BE2C (cell line): ENCODE measurements around the gene SAFB.
"Not testable (repeated sequence)": the region's sequence is repeated elsewhere in the genome, so short reads cannot be mapped to it uniquely, and the experiment has no call there.

Experiments
- DNase-seq: peaks from one replicate; pipeline ENCODE4 v3.0.0-alpha.2; 2020
- H3K27me3 ChIP-seq: fragments of 250-450 bp; sonication (Bioruptor Pico); 2 replicates; pipeline ENCODE4 v1.5.1; 2020; ENCODE audit warnings: mild to moderate bottlenecking
- H3K36me3 ChIP-seq: fragments of 250-450 bp; sonication (Bioruptor Pico); 2 replicates; pipeline ENCODE4 v1.5.1; 2020; ENCODE audit warnings: mild to moderate bottlenecking
- H3K4me1 ChIP-seq: fragments of 250-450 bp; sonication (Bioruptor Pico); 2 replicates; pipeline ENCODE4 v1.5.1; 2020
- H3K4me3 ChIP-seq: 2 replicates; pipeline ENCODE4 v1.5.1; 2011; ENCODE audit warnings: low read depth, low read length
- H3K9me3 ChIP-seq: fragments of 250-450 bp; sonication (Bioruptor Pico); 2 replicates; pipeline ENCODE4 v1.5.1; 2020
- TF ChIP-seq, protein P1 (sequence below): IDR thresholded peaks from 2 replicates; pipeline ENCODE4 v1.5.1; 2012; ENCODE audit warnings: mild to moderate bottlenecking, low read depth, low read length

Gene SAFB

DNA sequence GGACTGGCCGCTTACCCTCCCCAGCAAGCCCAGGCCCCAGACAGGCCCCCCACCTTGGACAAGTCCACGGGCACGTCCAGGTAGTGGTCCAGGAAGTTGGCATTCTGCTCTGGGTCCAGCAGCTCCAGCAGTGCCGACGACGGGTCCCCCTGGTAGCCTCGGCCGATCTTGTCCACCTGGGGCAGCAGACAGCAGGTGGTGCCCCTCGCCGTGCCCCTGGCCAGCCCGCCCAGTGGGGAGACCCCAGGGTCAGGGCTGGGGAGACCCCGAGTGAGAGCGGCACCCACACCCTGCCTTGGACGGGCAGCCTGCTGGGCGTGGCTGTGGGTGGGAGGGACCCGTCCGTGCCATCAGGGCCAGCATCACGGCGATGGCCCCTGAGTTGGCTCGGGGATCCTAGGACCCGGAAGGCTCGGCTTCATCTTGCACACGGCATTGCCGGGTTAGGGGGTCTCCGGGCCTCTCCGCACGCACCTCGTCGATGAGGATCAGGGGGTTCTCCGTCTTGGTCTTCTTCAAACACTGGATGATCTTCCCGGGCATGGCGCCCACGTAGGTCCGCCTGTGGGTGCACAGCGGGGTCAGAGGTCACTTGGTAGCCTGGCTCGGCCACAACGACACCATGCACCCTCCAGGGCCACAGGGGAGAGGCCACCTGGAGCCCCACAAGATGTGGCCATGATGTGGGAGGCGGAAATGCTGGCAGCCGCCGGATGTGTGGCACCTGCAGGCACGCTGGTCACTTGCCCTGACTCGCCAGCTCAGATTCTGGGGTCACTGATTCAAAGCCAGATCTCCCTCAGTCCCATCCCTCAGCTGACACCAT lies 73.5 kb downstream of the SAFB start:
- Histone ChIP-seq H3K4me3 (no peak overlapping the region), H3K4me1 (peaks cover 7% of the 10 kb centered on the region; the same call in 1 of the 2 replicates), H3K9me3 (no peaks in the 10 kb centered on the region), H3K36me3 (peaks cover 92% of the 10 kb centered on the region), H3K27me3 (no peaks in the 10 kb centered on the region)
- peak; percentile 18 for DNase-seq
- TF ChIP-seq, protein P1, sequence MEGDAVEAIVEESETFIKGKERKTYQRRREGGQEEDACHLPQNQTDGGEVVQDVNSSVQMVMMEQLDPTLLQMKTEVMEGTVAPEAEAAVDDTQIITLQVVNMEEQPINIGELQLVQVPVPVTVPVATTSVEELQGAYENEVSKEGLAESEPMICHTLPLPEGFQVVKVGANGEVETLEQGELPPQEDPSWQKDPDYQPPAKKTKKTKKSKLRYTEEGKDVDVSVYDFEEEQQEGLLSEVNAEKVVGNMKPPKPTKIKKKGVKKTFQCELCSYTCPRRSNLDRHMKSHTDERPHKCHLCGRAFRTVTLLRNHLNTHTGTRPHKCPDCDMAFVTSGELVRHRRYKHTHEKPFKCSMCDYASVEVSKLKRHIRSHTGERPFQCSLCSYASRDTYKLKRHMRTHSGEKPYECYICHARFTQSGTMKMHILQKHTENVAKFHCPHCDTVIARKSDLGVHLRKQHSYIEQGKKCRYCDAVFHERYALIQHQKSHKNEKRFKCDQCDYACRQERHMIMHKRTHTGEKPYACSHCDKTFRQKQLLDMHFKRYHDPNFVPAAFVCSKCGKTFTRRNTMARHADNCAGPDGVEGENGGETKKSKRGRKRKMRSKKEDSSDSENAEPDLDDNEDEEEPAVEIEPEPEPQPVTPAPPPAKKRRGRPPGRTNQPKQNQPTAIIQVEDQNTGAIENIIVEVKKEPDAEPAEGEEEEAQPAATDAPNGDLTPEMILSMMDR, result no peak

DNA sequence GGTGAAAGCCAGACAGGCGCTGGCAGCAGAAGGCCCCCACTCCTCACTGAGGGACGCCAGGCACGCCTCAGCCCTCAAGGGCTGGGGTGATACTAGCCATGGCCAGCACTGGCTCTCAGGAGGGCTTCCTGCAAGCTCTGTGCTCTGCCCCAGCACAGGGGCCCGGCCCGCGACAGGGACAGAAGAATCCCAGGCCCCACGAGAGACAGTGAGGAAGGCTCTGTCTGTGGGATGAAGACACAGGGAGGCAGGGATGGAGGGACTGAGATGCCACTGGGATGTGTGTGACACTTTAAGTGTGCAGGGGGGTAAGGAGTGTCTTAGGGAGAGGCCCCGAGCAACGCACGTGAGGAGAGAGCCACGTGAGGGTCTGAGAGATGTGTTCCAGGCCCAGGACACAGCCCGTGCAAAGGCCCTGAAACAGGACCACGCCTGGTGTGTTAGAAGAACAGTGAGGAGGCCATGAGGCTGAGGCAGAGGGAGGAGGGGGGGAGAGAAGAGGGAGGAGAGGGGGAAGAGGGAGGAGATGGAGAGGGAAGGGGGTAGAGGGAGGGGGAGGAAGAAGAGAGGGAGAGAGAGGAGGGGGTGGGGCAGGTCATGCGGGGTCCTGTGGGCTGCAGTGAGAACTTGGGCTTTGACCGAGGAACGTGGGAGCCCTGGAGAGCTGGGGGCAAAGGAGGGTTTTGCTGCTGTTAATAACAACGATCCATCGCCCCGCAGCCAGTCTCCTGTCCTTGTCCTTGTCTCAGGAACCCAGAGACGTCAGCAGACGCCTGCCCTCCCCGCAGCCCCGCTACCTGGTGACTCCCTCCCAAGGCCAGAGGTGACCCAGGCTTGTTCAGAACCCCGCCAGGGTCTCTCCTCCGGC lies 74.4 kb downstream of the SAFB start:
- no peak for DNase-seq

DNA sequence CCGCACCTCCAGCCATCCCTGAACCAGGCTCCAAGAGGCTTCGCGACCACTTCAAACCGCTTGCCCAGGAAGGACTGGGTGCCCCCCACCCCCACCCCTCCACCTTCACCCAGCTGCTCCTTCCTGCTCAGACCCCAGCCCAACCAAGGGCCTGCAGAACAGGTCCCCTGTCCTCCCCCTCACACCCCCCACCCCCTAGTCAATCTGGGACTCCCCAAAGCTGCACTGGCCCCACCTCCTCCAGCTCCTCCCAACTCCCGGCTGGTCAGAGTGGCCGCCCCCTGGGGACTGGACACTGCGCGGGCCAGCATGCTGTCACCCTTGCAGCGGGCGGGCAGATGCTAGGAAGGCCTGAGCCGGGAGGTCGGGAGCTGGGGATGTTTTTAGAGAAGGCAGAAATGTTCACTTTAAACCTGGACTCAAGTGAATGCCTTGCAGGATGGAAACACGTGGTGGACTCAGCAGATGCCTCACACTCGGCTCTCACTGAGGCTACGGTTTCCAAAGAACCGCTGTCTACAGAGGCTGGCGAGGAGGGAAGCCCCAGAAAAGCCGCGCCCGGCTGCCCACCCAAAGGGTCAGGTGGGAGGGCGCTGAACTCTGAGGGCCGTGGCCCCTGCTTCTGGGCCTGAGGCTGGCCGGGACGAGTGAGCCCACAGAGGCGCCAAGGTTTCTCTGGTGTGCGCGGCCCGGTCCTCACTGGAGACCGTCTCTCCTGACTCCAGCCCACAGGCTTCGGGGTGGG lies 75.2 kb downstream of the SAFB start:
- Histone ChIP-seq H3K27me3 (no peaks in the 10 kb centered on the region), H3K4me1 (no peaks in the 10 kb centered on the region), H3K9me3 (no peaks in the 10 kb centered on the region), H3K4me3 (no peak overlapping the region), H3K36me3 (peaks cover 77% of the 10 kb centered on the region)
- DNase-seq, result no peak
- TF ChIP-seq, protein P1, result no peak

More for the DNA sequence above, 74.4 kb downstream of the SAFB start:
- TF ChIP-seq, protein P1, result no peak
- Histone ChIP-seq H3K27me3 (no peaks in the 10 kb centered on the region), H3K9me3 (no peaks in the 10 kb centered on the region), H3K4me1 (peaks cover 4% of the 10 kb centered on the region; the same call in 1 of the 2 replicates), H3K36me3 (peaks cover 84% of the 10 kb centered on the region), H3K4me3 (no peak overlapping the region)

DNA sequence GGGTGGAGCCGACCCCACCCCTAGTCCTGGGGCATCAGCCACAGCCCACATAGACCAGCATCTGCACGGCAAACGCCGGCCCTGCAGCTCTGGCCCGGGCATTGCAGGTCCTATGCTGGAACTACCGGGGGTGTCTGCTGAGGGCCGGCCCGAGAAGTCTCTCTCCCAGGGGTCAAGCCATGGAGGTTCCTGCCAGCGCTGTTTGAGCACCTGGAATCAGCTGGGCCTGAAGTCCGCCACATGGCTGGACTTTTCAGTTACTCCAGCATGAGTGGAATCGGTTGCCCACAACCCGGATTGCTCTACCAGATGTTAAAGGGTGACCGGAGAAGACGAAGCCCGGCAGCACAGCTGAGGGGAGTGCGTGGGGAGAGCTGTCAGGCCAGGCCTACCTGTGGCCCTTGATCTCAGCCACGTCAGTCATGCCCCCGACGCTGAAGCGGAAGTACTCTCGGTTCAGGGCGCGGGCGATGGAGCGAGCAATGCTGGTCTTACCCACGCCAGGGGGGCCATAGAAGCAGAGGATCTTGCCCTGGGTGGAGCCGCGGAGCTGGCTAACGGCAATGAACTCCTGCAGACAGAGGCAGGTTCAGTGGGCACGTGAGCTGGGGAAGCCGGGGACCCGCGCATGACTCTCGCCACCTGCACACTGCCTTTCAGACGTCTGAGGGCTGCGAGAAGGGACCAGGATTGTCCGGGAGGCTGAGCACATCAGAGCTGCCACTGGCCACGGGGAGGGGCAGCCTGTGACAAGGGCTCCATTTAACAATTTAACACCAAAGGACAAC lies 75.9 kb downstream of the SAFB start:
- no peak for DNase-seq
- Histone ChIP-seq H3K27me3 (no peaks in the 10 kb centered on the region), H3K4me3 (no peak overlapping the region), H3K9me3 (no peaks in the 10 kb centered on the region), H3K36me3 (peaks cover 77% of the 10 kb centered on the region), H3K4me1 (no peaks in the 10 kb centered on the region)
- TF ChIP-seq, protein P1, result no peak

DNA sequence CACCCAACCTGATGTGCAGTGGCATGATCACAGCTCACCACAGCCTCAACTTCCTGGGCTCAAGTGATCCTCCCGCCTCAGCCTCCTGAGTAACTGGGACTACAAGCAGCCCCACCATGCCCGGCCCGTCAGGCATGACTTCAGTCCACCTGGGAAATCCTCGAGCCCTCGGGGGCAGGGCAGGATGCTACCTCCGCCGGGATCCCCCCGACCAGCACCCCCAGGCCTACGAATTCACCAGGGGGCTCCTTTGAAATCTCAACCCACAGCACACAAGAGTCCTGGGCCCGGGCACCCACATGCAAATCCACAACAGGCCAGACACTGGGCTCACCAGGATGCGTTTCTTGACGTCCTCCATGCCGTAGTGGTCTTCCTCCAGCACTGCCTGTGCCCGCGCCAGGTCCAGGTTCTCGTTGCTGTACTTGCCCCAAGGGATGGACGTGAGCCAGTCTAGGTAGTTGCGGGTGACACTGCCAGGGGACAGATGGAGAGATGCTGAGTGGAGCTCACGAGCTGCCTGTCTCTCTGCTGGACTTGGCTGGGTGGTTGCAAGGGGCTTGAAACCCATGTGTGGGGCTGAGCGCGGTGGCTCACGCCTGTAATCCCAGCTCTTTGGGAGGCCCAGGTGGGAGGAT lies 77.7 kb downstream of the SAFB start:
- H3K36me3 ChIP-seq, result peaks cover 77% of the 10 kb centered on the region
- H3K4me3 ChIP-seq, result no peak overlapping the region
- TF ChIP-seq, protein P1, result no peak
- H3K4me1 ChIP-seq, result no peaks in the 10 kb centered on the region
- no peak for DNase-seq
- no peaks in the 10 kb centered on the region for H3K9me3 ChIP-seq
- H3K27me3 ChIP-seq, result no peaks in the 10 kb centered on the region

DNA sequence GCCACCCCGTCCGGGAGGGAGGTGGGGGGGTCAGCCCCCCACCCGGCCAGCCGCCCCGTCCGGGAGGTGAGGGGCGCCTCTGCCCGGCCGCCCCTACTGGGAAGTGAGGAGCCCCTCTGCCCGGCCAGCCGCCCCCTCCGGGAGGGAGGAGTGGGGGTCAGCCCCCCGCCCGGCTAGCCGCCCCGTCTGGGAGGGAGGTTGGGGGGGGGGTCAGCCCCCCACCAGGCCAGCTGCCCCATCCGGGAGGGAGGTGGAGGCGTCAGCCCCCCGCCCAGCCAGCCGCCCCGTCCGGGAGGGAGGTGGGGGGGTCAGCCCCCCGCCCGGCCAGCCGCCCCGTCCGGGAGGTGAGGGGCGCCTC lies 79.1 kb downstream of the SAFB start:
- not testable (repeated sequence) for H3K27me3 ChIP-seq, DNase-seq, H3K4me1 ChIP-seq, H3K9me3 ChIP-seq, H3K4me3 ChIP-seq
- H3K36me3 ChIP-seq, result peaks cover 77% of the 10 kb centered on the region
